CD4-positive, alpha-beta T cell treated with Interferon alpha-2 for 1 hour (primary cell): ENCODE measurements around the gene DNAH6.
A peak's percentile ranks its signal among the peaks of the same experiment; 100 is the strongest.
"Not testable (repeated sequence)": the region's sequence is repeated elsewhere in the genome, so short reads cannot be mapped to it uniquely, and the experiment has no call there.

Source experiments
- DNase-seq, 2 donors: peaks; one replicate each; pipeline ENCODE4 v3.0.0-alpha.2; 2020 to 2022

DNAH6 gene

DNA sequence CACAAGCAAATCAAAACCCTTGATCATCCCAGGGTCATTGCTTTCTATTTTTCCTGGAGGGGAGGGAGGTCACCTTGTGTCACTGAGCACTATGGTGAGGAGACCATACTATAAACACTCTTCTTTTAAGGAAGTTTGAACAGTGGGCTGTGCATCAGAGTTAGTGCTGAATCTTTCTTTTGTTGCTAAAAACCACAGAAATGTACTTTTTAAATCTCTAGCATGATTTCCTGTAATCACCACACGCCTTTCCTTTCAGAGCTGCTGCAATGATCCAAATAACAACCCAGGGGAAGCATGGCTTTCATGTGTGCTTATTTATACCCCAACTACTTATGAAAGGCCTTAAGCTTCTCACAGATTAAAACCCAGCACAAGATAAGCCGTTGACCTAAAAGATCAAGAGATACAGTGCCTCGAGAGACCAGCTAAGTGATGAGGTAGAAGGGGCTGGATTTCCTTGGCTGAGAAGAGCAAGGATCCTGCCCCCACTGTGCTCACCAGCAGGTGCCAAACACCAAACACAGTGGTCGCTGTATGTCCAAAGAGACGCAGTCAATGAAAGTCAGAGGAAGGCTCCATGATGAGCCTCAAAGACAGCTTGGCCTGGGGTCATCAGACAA lies 329.9 kb downstream of the DNAH6 start:
- DNase-seq: peak; percentile 81 to 91

DNA sequence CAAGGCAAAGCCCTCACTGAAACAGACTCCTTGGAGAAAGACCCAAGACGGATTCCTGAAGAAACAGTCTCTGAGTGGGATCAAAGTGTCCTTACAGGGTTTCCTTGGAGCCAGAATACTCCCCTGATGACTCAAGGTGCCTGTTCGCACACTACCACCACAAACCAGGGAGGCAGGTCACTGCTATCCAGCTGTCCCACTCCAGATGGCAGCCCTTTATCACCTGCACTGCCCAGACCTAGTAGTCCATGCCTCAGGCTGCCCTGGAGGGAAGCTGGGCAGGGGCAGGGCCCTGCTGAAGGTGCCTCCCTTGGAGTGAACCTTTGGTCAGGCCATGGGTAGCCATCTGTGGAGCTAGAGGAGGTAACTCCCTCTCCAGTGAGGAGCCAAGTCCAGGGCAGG lies 330.4 kb downstream of the DNAH6 start:
- no peak for DNase-seq

DNA sequence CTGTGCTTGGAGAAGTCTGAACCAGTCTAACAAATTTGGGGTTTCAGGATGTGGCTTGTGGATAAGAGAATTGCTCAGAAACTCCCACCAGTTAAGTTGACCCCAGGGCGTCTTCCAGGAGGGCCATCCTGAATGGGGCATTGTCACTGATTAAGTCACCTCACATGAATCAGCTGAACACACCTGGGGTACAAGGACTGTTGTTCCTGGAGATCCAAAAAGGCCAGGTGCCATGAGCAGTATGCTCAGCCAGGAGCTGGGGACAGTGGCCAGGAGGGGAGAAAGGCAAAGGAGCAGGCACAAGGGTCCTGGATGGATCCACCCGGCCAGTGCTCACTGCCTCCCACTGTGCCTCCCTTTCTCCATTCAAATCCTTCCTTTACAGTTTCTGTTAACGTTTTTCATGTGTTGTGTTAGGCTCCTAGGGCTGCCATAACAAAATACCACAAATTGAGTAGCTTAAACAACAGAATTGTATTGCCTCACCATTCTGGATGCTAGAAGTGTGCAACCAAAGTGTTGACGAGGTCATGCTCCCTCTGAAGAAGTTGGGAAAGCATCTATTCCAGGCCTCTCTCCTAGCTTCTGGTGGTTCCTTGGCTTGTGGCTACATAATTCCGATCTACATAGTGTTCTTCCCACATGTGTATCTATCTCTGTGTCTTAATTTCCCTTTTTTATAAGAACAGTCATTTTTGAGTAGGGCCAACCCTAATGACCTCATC lies 331.2 kb downstream of the DNAH6 start:
- no peak for DNase-seq

DNA sequence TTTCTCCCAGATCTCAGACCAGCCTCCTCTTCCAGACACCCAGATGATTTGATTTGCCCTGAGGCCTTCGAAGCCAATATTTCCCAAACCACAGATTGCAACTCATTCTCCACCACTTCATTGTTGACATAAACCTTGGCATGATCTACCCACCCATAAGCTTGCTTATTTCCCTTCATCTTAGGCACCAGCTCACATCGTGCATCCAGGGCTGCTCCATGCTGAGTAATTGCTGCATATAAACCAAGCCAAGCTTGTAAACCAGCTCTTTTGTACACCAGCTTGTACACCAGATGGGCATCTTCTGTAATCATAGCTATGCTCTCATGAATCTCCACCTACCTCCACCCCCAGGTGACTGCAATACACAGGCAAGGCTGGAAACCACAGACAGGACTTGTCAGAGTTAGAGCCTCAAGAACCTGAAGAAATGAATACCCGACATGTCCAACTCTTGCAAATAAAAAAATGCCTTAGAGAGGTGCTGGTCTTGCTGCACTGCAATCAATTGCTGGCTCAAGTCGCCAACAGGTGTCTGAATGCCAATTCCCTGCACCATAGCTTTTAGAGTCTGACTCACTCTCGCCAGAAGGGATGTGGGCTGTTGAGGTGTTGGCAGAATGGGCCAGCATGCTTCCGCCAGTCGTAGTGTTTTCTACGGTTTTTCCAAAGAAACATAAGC lies 333.1 kb downstream of the DNAH6 start:
- DNase-seq: peak; percentile 30 to 63

DNA sequence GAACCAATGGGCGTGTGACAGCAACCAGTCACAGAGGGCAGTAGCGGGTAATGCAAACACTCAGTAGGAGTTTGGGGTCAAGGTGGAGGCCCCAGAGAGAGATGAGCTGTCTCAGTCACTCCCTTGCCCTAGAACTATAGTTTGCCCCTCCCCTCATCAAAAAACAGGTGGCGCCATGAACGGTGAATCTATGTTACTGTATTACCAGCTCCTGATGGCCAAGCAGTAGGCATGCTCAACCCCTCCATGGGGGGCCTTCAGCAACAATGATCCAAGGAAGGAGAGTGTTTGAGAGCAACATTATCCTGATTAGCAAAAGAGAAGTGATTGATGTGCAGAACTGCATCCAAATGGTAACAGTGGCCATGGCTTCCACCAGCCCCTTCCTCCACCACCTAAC lies 334.2 kb downstream of the DNAH6 start:
- no peak for DNase-seq

DNA sequence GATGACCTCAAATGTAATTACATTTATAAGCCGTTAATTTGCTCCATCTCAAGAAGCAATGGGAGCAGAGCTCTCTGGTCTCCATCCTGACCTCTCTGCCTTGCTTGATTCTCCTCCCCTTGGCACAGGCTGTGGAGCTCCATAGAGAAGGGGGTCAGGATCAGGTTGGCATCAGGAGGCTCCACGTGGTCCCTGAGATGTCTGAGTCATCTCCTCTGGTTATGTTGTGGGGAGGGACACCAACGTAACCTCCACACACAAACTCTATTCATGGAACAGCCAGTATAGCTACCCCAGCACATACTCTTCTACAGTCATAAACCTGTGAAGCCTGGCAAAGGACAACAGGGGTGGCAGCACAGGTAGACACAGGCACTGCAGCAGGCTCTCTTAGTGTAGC lies 335.6 kb downstream of the DNAH6 start:
- no peak for DNase-seq

DNA sequence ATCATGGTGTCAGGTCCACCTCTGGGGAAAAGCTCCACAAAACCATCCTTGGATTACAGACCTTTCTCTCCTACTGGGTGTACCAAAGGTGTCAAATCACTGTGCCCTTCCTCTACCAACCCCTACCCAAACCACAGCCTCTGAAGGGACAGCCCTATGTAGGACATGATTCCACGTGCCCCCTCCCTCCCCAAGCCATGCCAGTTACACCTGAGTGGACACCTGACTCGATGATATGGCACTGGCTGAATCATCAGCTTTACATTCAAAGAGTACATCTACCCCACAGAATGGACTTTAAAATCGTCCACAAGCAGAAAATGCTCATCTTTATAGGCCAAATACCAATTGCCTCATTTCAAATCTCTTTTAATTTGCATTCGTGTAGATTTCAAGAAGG lies 338.6 kb downstream of the DNAH6 start:
- no peak for DNase-seq

DNA sequence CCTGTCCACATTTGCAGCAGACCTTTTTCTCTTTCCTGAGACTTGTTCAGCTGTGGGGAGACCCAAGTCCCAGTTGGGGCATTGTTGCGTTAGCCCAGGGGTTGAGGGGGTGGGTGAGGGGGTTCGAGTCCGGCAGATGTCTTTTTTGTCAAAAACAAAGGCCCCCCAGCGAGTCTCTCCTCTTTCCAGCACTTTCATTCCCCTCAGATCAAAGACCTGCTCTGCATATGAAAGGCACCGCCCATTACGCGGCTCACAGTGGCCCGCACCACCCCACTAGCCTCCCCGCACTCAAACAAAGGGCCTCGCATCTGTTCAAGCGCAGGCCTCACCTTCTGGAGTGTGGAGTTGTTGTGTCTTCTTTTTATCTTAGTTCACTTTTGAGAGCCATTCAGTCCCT lies 339.4 kb downstream of the DNAH6 start:
- DNase-seq: peak; percentile 17 to 39

DNA sequence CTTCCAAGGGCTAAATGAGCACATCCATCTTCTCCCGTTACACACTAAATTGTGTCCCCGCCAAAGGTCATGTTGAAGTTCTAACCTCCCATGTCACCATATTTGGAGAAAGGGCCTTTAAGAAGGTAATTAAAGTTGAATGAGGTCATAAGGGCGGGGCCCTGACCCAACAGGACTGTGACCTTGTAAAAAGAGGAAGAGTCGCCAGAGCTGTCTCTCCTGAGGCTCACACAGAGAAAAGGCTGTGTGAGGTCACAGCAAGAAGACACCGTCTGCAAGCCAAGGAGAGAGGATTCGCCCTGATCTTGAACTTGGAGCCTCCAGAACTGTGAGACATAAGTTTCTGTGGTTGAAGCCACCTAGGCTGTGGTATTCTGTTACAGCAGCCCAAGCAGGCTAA lies 340.5 kb downstream of the DNAH6 start:
- DNase-seq: peak; percentile 47 to 50

DNA sequence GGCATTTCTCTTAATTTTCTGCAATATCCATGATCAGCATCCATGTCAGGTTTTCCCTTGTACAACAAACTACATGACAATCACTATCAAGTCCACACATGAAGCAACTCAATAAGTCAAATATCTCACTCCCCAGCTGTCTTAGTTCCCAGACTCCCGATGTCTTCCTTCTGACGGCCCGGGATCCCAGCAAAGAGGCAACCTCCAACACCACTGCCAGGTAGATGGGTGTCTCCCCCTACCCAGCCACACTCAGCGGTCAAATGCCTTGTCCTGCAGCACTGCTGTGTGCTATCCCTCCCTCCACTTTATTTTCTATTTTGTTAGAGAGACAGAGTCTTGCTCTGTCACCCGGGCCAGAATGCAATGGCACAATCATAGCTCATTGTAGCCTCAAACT lies 341.3 kb downstream of the DNAH6 start:
- DNase-seq: no peak

DNA sequence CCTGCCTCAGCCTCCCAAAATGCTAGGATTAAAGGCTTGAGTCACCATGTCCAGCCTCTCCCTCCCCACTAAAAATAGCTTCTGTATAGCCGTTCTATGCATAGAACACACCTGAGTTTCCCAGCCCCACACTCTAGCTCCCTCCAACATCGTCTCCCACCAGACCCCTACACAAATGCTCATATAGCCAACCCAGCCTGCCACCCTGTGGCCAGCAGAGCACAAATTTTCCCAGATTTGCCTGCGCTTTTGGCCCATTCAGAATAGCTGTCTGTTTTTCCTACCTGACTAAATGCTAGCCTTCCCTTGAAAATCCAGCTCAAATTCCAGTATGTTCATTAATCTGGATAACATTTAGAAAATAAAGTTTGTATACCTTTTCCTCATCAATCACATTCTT lies 341.8 kb downstream of the DNAH6 start:
- no peak for DNase-seq

DNA sequence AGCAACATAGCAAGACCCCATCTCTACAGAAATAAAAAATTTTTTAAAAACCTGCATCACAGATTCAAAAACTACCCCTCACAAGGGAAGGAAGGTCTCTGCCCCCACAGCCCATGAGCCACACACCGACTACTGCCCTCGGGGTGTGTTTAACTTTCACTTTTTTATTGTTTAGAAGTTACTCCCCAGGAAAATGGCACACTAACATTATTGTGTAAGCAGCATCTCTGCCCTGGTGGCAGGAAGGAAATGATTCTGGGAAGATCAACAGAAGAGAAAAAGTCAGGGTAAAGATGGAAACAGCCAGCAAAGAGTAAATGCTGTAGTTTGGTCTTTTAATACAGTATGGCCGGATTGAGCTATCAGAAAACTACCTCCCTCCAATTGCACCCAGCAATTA lies 342.6 kb downstream of the DNAH6 start:
- no peak for DNase-seq

DNA sequence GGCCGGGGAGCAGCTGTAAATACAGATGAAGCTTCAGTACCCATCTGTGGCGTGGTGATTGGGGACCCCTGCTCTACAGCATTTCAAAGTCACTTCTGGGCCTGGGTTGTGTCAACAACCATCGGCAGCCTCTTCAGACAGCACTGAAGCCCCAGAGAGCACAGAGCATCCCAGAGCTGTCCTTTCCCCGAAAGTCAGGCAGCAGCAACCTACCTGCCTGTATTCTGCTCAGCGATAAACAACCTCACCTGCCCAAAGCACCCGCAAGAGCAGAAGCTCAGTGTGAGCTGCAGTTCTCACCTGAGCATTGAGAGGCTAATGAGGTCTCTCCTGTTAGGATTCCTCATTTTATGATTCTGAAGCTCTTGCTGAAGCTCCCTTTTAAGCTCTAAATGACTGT lies 345.2 kb downstream of the DNAH6 start:
- DNase-seq: no peak

DNA sequence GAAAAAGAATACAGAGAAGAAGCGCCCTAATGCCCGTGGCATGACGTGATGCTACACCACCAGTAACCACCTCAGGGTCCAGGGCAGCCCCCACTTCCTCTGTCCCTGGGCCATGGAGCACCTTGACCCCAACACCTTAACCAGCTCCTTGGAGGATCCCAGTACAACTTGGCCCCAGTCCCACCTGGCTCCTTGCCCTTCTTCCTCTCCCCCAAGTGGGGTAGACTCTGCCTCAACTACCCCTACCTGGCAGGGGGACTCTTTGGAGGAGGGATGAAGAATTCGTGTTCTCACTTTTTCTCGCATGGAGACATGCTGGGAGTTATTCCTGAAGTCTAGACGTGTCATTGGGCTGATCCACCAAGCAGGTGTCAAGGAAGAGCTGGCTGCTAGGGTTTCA lies 345.7 kb downstream of the DNAH6 start:
- DNase-seq: no peak

DNA sequence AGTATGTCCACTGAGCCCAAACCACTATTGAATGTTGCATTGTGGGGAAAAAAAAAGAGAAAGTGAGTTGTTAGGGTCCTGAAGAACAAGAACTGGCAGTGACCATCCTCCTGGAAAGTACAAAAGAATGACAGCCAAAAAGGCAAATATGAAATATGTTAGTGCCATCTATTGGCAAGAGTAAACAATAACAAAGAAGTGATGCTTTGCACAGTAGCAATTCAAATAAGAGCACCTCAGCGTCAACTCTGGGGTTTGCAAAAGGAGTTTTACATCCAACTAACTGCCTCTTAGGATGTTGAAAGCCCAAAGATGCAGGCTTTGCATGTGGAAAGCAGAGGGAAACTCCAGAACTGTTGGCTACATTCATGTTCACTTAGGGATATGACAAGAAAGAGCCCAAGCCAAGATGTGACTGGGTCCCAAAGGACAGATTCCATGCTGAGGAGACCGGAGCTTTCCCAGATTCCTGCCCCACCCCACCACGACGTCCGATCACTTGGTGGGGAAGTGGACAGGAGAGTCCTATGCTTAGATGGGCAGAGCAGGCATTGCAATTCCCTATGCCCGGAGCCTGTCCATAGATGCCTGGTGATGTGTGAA lies 349.0 kb downstream of the DNAH6 start:
- DNase-seq: peak in 1 of 2 donors; percentile 71

DNA sequence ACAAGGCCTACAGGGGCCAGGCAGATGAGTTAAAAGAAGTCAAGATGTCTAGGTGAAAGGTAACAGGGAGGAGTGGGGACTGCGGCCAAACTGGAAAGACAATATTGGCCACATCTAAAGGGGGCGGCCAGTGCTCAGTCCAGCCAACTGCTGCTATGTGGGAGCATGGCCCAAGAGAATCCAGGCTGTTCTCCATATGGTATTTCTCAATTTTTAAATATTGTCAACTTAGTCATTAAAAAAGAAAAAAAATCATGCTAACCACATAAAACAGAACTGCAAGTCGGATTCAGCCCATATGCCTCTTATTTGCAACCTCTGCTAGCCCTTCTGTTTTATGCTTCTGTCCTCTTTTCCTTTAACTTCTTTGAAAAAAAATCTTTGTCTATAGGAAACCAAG lies 349.8 kb downstream of the DNAH6 start:
- no peak for DNase-seq

DNA sequence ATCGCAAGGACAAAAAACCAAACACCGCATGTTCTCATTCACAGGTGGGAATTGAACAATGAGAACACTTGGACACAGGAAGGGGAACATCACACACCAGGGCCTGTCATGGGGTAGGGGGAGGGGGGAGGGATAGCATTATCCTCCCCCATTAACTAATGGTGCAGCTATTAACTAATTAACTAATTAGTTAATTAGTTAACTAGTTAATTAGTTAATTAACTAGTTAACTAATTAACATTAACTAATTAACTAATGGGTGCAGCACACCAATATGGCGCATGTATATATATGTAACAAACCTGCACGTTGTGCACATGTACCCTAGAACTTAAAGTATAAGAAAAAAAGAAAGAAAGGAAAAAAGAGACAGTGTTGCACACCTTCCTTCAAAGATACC lies 352.0 kb downstream of the DNAH6 start:
- not testable (repeated sequence) for DNase-seq
